ENCODE measurements around the gene VEZT.
"Not testable (repeated sequence)": the region's sequence is repeated elsewhere in the genome, so short reads cannot be mapped to it uniquely, and the experiment has no call there.

The VEZT gene, protein sequence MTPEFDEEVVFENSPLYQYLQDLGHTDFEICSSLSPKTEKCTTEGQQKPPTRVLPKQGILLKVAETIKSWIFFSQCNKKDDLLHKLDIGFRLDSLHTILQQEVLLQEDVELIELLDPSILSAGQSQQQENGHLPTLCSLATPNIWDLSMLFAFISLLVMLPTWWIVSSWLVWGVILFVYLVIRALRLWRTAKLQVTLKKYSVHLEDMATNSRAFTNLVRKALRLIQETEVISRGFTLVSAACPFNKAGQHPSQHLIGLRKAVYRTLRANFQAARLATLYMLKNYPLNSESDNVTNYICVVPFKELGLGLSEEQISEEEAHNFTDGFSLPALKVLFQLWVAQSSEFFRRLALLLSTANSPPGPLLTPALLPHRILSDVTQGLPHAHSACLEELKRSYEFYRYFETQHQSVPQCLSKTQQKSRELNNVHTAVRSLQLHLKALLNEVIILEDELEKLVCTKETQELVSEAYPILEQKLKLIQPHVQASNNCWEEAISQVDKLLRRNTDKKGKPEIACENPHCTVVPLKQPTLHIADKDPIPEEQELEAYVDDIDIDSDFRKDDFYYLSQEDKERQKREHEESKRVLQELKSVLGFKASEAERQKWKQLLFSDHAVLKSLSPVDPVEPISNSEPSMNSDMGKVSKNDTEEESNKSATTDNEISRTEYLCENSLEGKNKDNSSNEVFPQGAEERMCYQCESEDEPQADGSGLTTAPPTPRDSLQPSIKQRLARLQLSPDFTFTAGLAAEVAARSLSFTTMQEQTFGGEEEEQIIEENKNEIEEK

DNA sequence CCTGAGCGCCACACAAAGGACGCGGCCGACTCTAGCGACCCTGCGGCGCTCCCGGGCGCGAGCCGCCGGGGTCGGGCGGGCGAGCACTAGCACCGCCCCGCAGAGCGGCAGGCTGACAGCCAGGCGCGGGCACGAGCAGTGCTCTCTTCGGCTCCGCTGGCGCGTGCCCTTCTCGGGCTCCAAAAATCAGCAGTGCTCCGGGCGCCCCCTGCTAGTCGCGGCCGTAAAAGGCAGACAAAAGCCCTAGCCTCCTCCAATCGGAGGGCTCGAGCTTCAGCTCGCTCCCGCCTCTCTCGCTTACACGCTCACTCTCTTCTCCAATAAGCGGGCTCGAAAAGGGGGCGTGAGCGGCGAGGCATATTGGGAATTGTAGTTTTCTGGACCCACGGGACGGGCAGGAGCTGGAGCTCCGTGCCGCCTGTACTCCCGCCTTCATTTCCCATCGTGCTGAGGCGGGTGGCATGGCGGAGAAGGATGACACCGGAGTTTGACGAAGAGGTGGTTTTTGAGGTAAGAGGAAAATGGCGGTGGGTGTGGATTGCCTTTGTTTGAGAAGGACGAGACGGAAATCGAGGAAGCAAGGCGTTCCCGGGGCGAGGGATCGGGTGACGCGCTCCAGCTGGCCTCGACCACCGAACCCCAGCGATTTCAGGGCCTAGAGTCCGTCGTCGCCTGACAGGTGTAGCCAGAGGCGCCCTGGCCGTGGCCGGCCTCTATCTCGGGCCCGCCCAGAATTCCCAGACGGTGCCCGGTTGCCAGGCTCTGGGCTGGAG is at the start of gene VEZT, which contains the start of gene FGD6:
TSS of gene VEZT (plus strand) at position 431 of the 773 bp plus-strand sequence. CDS start at position 475, 44 bp downstream.
TSS of gene FGD6 (minus strand) at position 91 of the 773 bp plus-strand sequence. CDS start 227 bp downstream, outside the sequence.
- peak; percentile 99 for DNase-seq

DNA sequence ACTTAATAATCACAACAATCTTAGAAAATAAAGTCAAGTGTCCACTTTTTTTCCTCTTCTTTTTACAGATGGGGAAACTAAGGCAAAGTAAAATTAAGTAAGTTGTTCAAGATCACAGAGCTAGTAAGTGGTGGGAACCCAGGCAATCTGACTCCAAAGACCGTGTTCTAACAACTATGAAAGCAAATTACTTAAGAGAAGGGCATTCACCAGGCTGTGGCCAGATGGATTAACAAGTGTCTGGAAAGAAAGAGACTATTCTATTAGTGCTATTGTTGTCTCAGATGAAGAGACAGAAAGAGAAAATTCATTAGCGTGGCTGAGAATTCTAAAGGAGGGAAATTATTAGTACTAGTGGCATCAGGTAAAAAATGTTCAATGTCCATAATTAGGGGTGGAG is 48.9 kb upstream of the VEZT start:
- no peak for DNase-seq

DNA sequence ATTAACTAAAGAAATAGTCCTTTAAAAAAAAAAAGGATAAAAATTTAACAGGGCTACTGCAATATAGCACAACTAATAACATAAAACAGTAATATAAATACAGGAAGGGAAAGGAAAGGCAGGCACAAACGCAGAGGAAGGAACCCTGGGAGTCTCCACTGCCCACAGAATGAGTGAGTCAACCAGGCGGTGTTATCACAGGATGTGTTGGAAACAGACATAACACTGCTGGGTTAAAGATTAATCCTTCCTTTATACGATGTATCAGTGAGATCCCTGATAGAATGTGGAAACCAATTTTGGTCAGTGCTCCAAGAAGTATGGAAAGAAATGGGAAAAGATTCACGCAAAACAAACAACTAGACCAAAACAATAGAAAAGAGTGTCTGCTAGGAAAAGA is 48.2 kb upstream of the VEZT start:
- DNase-seq = no peak

DNA sequence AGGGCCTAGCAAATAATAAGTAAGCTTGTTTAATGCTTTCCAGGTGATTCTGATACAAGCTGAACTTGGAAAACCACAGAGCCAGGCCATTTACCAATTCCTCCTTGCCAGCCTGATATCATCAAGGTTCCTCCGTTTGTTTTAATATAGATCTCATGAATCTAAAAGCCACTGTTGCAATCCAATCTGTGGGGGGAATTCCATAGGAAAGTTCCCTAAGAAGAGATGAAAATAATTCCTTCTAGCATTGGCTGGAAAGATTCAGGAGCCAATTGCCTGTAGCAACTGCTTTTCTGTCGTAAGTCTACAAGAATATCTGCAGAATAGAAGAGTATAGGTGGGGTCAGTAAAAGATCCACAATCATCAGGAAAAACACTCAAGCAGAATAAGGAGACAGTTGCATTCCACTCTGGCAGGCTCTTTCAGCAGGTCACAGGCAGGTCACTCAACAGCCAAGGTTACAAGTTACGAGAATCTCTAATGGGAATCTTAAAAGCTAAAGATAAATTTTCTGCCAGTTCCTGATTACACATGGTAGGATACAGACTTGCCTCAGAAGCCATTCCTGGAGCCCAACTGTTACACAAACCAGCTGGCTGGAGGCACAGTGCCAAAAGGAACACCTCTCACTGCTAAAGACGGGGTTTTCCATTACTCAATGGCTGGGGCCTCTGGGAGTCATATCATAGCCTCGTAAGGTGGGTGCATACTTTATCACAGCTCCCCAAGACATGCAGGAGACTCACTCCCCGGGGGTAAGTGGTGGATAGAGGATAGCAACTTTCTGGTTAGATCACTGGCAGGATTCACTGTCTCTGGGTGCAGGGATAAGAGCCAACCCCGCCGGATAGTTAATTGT is 44.0 kb upstream of the VEZT start:
- DNase-seq = no peak

DNA sequence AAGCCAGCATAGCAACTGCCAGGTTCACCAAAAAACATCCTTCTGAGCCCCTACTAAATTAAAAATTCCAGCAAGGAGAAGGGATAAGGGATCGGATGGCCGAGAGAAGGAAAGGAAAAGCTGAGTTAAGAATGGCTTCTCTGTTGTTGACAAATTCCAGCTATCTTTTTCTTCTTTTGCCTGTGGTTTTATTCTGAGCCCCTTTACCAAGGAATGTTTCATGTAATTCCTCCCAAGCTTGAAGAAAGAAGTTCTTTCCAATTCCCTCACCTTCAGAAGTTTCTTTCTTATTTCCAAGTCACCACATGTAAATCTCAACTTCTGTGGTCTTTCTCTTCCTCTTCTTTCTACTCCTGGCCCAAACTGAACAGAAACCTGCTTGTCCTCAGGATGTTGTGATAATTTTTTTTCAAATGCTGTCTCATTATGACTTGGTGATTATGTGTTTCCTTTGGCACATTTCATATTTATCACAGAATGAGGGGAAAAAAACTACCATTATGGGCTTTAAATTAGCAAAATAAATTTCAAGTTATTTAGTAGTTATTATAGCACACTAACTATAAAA is 40.3 kb upstream of the VEZT start:
- DNase-seq = no peak

DNA sequence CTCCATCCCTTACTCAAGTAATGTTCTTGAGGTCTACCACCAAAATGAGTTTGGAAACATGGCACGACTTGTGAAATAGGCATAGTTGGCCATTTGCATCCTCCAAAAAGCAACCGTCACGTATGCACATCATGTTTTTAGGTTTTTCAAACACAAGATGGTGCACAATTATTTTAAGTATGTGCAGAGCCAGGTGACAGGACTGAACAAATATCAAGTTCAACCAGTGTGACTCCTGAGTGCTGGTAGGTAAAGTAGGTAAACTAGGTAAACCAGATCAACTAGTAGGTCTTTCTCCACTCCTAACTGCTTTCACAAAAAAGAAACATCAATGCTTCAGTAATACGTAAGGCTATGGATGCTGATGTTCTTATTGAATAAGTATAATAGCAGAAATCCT is 39.5 kb upstream of the VEZT start:
- no peak for DNase-seq

DNA sequence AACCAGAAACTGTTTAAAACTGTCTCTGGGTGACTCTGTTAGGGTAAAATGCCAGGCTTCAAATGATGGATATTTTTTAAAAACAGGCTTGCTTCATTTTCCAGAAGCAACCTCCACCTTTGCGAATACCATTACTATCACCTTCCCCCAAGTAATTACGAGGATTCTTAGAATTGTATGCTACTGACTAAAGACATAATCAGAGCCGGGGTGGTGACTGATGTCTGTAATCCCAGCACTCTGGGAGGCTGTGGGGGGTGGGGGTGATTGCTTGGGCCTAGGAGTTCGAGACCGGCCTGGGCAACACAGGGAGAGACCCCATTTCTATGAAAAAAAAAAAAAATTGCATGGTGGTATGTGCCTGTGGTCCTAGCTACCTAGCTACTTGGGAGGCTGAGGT is 38.6 kb upstream of the VEZT start:
- DNase-seq = no peak

DNA sequence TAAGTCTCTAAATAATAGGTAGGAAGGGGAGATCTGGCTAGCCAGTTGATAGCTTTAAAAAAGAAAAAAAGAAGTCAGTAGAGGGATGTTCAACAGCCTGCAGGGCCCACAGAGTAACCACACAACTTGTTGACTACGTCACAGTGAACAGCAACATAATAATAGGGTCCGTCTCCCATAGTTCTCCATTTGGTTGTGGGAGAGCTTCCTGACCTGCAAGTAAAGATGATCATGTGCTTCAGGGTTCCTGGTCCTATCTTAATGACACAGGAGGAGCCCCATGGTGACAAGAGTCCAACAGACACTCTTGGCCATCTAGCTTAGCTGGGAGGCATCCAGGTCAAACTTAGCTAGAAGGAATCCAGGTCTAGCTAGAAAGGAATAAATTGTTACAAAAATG is 36.5 kb upstream of the VEZT start:
- no peak for DNase-seq

DNA sequence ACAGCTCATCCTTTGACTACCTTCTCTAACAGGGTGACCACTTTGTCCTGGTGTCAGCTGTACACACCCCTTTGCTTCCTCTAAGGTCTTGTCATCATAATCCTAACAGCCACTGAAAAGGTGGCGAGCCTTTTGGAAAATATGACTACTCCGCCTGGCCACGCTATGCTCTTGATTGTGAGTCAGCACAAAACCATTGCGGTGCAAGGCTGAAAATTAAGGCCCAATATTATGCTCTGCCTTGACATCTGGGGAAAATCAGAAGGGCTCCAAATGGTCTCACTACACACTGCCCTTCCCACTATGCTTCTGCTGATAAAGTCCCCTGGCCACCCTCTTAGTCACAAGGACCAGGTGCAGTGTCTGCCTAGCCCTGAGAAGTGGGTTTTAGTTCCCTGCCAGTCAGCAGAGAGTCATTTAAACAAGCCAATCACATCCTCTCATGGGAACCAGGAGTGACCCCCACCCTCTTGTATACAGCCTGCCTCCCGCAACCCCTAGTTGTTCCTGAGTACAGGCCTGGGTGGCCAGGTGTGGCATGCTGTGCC is 34.7 kb upstream of the VEZT start:
- no peak for DNase-seq

DNA sequence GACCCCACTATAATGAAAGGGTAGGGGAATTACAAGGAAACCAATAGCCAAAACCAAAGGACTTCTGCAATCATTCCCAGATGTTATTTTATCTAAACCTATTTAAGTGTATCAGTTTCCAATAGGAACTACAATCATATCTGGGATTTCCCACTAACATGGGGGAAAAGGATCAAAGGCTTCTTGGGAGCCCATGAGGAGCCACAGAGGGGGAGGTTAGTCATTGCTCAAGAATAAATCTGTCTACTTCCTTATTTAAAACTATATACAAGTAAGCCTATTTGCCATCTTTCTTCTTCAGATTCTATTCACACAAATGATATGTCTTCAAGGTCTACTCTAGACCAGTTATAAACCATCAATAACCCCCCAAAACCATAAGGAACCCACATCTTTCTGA is 33.5 kb upstream of the VEZT start:
- DNase-seq = no peak

DNA sequence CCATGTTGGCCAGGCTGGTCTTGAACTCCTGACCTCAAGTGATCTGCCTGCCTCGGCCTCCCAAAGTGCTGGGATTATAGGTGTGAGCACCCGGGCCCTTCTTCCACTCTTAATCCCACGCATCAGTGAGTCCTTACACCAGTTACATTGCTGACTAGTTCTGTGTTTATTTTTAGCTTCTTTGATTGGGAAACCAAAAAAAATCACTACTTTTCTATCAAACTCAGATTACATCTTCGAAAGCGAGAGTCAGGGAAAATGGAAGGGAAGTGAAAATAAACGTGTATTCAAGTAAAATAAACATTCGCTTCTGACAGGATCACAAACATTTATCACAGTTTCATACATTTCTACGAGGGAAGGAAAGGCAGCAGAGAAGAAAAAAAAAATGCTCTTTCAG is 32.5 kb upstream of the VEZT start:
- DNase-seq = no peak

DNA sequence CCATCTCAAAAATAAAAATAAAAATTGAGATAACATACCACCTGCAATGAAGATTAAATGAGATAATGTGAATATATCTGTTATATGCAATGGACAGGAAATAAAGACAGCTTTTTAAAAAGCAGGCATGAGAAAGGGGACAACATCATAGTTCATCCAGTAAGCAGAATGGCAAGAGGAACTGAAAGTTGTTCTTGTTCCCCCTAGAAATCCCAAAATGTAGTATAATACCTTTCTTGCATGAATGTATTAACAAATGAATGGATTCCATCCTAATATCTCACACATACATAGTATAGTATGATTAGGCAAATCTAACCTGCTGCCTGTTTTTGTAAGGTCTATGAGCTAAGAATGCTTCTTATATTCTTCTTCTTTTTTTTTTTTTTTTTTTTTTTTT is 31.8 kb upstream of the VEZT start:
- no peak for DNase-seq

DNA sequence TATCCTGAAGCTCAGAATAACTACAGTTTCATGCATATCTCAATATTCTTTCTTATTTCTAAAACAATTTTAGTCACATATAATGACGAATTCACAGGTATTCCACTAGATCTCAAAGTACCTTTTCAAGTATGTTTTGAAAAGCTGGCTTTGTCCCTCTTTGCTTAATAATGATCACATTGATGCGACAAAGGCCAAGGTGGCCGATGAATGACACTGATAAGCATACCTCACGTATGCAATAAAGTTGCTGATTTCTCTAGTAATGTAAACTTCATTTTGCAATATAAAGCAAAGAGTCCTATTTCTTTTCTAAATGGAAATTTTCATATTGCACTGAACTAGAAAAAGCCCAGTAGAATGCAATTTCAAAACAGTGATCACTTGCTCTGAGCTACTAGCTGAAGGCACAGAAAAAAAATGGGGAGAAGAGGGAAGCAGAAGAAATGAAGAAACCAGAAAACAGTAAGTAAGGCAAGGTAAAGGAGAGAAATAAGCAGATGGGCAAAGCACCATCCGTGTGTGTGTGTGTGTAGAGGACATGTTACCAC is 29.7 kb upstream of the VEZT start:
- no peak for DNase-seq

DNA sequence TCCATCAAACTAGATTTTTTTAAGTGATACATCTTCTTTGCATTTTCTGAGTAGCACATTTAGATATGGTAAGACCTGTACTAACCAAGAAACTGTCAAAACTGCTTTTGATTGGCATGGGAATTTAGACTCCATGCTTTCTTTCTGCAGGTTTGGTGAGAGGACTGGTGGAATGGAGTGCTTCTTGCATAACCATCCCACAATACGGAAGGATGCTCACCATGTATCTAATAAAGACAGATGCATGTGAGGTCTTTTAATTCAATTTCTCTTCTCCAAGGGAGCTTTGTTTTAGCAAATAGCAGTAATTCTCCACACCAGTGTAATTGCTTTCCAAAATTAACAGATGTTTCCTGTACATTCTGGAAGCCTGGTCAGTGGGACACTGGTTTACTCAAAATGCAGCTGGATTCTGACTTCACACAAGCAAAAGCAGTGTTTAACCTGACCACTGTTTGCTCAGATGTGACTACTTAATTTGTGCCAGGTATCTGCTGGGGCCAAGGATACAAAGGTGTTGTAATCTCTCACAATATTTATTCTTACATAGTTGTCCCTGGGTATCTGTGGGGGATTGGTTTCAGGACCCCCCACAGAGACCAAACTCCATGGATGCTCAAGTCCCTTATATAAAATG is 26.4 kb upstream of the VEZT start:
- DNase-seq = no peak

DNA sequence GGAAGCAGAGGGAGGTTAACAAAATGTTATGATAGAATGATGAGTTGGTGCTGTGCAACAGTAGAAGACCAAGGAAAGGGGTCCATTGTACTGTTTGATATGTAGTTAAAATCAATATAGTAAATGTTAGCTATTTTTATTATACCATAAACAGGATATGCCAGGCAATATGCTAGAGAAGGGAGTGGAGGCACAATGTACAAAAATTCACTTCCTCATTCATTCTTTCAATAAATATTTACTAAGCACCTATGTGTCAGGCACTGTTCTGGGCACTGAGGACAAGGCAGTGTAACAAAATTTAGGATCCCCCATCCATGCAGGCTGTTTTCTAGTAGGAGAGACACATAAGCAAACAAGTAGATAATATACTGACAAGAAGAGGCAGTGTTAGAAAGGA is 25.3 kb upstream of the VEZT start:
- no peak for DNase-seq

DNA sequence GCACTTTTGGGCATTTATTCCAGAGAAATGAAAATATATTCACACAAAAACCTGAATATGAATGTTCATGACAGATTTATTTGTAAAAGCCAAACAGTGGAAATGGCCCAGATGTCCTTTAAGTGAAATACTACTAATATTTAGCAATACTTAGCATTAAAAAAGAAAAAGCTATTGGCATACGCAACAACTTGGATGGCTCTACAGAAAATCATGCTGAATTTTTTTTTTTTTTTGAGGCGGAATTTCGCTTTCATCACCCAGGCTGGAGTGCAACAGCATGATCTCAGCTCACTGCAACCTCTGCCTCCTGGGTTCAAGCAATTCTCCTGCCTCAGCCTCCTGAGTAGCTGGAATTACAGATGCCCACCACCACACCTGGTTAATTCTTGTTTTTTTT is 24.5 kb upstream of the VEZT start:
- no peak for DNase-seq

DNA sequence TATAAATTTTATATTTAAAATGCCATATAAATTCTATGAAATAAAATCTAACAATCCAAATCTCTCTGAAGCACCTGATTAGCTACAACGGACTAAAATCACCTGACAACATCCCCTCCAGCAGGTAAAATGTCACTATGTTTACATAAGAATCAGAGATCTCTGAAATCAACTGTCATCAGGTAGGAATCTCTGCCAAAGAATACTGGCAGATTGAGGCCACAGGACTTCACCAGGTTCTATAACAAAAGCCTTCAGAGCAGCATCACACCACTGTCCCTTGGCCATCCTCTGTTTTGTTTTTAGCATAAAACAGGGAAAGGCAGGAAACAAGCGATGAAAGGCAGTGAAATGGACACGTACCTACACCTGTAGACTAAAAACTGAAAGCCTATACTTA is 22.5 kb upstream of the VEZT start:
- DNase-seq = no peak

DNA sequence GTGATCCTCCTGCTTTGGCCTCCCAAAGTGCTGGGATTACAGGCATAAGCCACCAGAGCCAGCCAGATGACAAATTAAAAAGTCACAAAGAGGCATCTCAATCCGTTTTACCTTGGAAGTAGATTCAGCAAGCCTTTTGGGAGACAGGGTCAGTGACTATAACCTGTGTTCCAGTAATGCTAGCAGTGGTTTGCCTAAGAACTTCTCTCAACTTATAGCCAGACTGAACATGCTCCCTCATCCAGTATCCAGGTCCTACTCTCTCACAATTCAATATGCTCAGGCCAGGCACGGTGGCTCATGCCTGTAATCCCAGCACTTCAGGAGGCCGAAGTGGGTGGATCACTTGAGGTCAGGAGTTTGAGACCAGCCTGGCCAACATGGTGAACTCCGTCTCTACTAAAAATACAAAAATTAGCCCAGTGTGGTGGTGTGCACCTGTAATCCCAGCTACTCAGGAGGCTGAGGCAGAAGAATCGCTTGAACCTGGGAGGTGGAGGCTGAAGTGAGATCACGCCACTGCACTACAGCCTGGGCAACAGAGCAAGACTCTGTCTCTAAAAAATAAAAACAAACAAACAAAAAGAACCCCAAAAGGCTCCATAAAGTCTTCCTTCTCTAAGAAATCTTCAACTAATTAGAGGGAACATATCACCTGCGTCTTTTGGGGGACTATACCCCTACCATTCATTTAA is 20.6 kb upstream of the VEZT start:
- not testable (repeated sequence) for DNase-seq

DNA sequence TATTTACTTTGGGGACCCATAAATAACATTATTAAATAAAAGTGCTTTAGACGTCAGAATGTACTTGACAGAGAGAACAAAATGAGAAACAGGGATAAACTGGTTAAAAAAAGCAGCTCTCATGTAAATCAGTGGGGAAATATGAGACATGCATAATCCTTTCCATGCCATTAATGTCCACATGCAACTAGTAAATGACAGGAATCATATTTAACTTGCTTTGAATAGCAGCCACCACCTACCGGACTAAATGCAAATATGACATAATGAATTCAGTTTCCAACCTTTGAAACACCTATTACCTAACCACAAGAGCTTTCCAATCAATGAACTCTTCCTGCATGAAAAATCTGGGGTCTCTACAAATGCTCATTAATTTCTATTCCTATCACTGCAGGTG is 20.0 kb upstream of the VEZT start:
- no peak for DNase-seq

DNA sequence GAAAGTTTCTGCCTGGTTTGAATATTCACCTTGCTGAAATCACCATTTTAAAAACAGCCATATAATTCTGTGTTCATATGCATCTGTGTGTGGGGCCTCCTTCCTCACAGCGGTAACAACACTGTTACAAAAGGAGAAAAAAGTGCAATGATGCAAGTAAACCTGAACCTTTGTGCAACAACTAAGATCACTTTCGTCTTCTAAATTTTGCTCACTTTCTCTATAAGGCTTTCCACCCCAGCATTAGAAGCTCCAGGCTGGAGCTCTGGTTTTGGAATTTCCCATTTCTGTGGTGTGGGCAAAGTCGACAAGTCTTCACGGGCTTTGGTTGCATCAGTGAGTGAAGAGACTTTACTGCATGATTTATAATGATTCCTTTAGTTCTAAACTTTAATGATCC is 18.7 kb upstream of the VEZT start:
- DNase-seq = no peak
